Glomerular visceral epithelial cell (primary cell): ENCODE data around the gene PPP6R3.
A peak's percentile ranks its signal among the peaks of the same experiment; 100 is the strongest.

ENCODE experiments used
- DNase-seq: peaks from one replicate; pipeline ENCODE4 v3.0.0-alpha.2; 2016; ENCODE audit errors: extremely low spot score

The PPP6R3 gene

GRCh38 chr11:68651208-68651984 lies 190.8 kb downstream of the PPP6R3 start:
- no peak for DNase-seq

GRCh38 chr11:68651985-68652682 lies 191.6 kb downstream of the PPP6R3 start:
- DNase-seq, result no peak

- DNase-seq, result no peak
These were observed 192.2 kb downstream of the PPP6R3 start for GRCh38 chr11:68652683-68653156.

- no peak for DNase-seq
These were observed 193.2 kb downstream of the PPP6R3 start for GRCh38 chr11:68653486-68654430.

GRCh38 chr11:68654978-68655377 lies 194.4 kb downstream of the PPP6R3 start:
- no peak for DNase-seq

- DNase-seq, result no peak
These were observed 194.9 kb downstream of the PPP6R3 start for GRCh38 chr11:68655406-68655805.

GRCh38 chr11:68655806-68656205 lies 195.3 kb downstream of the PPP6R3 start:
- DNase-seq, result no peak

- no peak for DNase-seq
These were observed 196.6 kb downstream of the PPP6R3 start for GRCh38 chr11:68657021-68657780.

GRCh38 chr11:68658097-68658496 lies 197.5 kb downstream of the PPP6R3 start:
- no peak for DNase-seq

- no peak for DNase-seq
These were observed 198.1 kb downstream of the PPP6R3 start for GRCh38 chr11:68658661-68659060.

- peak; percentile 76 for DNase-seq
These were observed 198.8 kb downstream of the PPP6R3 start for GRCh38 chr11:68659158-68659921.

GRCh38 chr11:68660066-68660810 lies 199.7 kb downstream of the PPP6R3 start:
- DNase-seq, result no peak

GRCh38 chr11:68661014-68661413 lies 200.5 kb downstream of the PPP6R3 start:
- DNase-seq, result no peak

GRCh38 chr11:68661697-68662603 lies 201.4 kb downstream of the PPP6R3 start:
- DNase-seq, result no peak

- DNase-seq, result no peak
These were observed 203.0 kb downstream of the PPP6R3 start for GRCh38 chr11:68663482-68664010.

- no peak for DNase-seq
These were observed 203.6 kb downstream of the PPP6R3 start for GRCh38 chr11:68664141-68664540.

- no peak for DNase-seq
These were observed 204.4 kb downstream of the PPP6R3 start for GRCh38 chr11:68664906-68665305.
